HCT116 (cell line): ENCODE results near the gene TCOF1. TPM values are rescaled to one million over a fixed set of nuclear protein-coding genes. Genes with fewer than 3 reads are reported as not detected.

Experiments used
- ATAC-seq: fragments of 200-7000 bp; cut with Tn5 transposase; 2 replicates; pipeline ENCODE4 v1.9.1; 2020; ENCODE audit warnings: mild to moderate bottlenecking, moderate library complexity
- BruUV-seq: library from RNA; stranded (reverse); fragments of 400-500 nt; replicated peaks from 2 replicates; lab custom pipeline; 2021; lab: Mats Ljungman, UMichigan
- CTCF ChIA-PET: fragments of 300-600 bp; sonication (Branson Sonifier 250); formaldehyde crosslinking; loops from one replicate; lab custom pipeline; 2021; ENCODE audit warnings: antibody characterized with exemption; lab: Charles Lee
- POLR2A ChIA-PET: fragments of 300-600, 350-600 bp; sonication (Branson Sonifier 250); formaldehyde crosslinking; loops from one replicate; lab custom pipeline; 2021; ENCODE audit warnings: antibody characterized with exemption; lab: Charles Lee
- RAD21 ChIA-PET, 2 experiments: fragments of 300-600 bp; sonication (Branson Sonifier 250); formaldehyde crosslinking; loops; one replicate each; lab custom pipeline; 2023; ENCODE audit warnings: low total read pairs in 2 of 2; ENCODE audit not compliant: uncharacterized antibody in 2 of 2, unreplicated experiment in 2 of 2, low non-redundant PET in 1 of 2; lab: Charles Lee
- DNase-seq: peaks from one replicate; pipeline ENCODE4 v3.0.0-alpha.2; 2010; ENCODE audit warnings: low read depth, low spot score
- H2AFZ ChIP-seq: fragments of 200-600 bp; shearing (Covaris generic), sonication (generic); 2 replicates; pipeline ENCODE4 v1.6.1; 2017; ENCODE audit warnings: low read depth, mixed run types, mixed read lengths, antibody characterized with exemption, low read length; ENCODE audit not compliant: poor library complexity, severe bottlenecking
- H3K27ac ChIP-seq: 2 replicates; pipeline ENCODE4 v1.5.1; 2012; ENCODE audit warnings: low read depth, low read length
- H3K27me3 ChIP-seq: fragments of 200-600 bp; sonication (generic); 2 replicates; pipeline ENCODE4 v1.6.1; 2016; ENCODE audit warnings: mixed run types, low read length, mixed read lengths; ENCODE audit not compliant: insufficient read depth
- H3K36me3 ChIP-seq, 2 experiments: fragments of 200-500 bp in 1 of 2; fragments of 200-600 bp in 1 of 2; sonication (Bioruptor generic) in 1 of 2; sonication (generic) in 1 of 2; 2 replicates each; pipeline versions ENCODE4 v1.5.1 to v1.6.1; 2014 to 2016; ENCODE audit warnings: low read length in 2 of 2, inconsistent platforms in 1 of 2, mixed read lengths in 1 of 2, mixed run types in 1 of 2; ENCODE audit not compliant: insufficient read depth in 2 of 2, control insufficient read depth in 1 of 2
- H3K4me1 ChIP-seq, 2 experiments: fragments of 200-600 bp in 1 of 2; sonication (generic) in 1 of 2; 2 replicates each; pipeline versions ENCODE4 v1.5.1 to v1.6.1; 2012 to 2017; ENCODE audit warnings: low read length in 2 of 2, inconsistent platforms in 1 of 2, mild to moderate bottlenecking in 1 of 2, mixed read lengths in 1 of 2, mixed run types in 1 of 2, moderate library complexity in 1 of 2; ENCODE audit not compliant: insufficient read depth in 2 of 2, control insufficient read depth in 1 of 2
- H3K4me2 ChIP-seq: fragments of 200-600 bp; sonication (generic); 2 replicates; pipeline ENCODE4 v1.6.1; 2017; ENCODE audit warnings: mixed run types, low read length, mixed read lengths
- H3K4me3 ChIP-seq, 2 experiments: fragments of 200-600 bp in 1 of 2; sonication (generic) in 1 of 2; replicated peaks in 1 of 2; 2 replicates each; pipeline ENCODE4 v1.5.1; 2011 to 2016; ENCODE audit warnings: low read length in 2 of 2, control low read depth in 1 of 2, low read depth in 1 of 2, mild to moderate bottlenecking in 1 of 2, mixed read lengths in 1 of 2, mixed run types in 1 of 2
- H3K79me2 ChIP-seq: fragments of 200-600 bp; sonication (generic); 2 replicates; pipeline ENCODE4 v1.6.1; 2017; ENCODE audit warnings: mild to moderate bottlenecking, mixed run types, low read length, moderate library complexity, mixed read lengths; ENCODE audit not compliant: insufficient read depth
- H3K9ac ChIP-seq: fragments of 200-600 bp; sonication (generic); 2 replicates; pipeline ENCODE4 v1.6.1; 2016; ENCODE audit warnings: low read length, mixed read lengths
- H3K9me2 ChIP-seq: fragments of 200-600 bp; sonication (generic), shearing (Covaris generic); 2 replicates; pipeline ENCODE4 v1.6.1; 2017; ENCODE audit warnings: mixed run types, mild to moderate bottlenecking, moderate library complexity; ENCODE audit not compliant: insufficient read depth
- H3K9me3 ChIP-seq, 2 experiments: fragments of 200-500 bp in 1 of 2; fragments of 200-600 bp in 1 of 2; sonication (Bioruptor generic) in 1 of 2; sonication (generic) in 1 of 2; 2 replicates each; pipeline ENCODE4 v1.6.1; 2014 to 2017; ENCODE audit warnings: low read length in 2 of 2, mixed read lengths in 2 of 2, inconsistent platforms in 1 of 2, low read depth in 1 of 2, mild to moderate bottlenecking in 1 of 2, mixed run types in 1 of 2, moderate library complexity in 1 of 2; ENCODE audit not compliant: control insufficient read depth in 1 of 2, insufficient read depth in 1 of 2
- H4K20me1 ChIP-seq: fragments of 200-600 bp; sonication (generic), shearing (Covaris generic); 2 replicates; pipeline ENCODE4 v1.6.1; 2017; ENCODE audit warnings: mixed run types, mild to moderate bottlenecking, moderate library complexity; ENCODE audit not compliant: insufficient read depth
- CBX3 ChIP-seq: IDR thresholded peaks from 2 replicates; pipeline ENCODE4 v1.6.1; 2012; ENCODE audit warnings: low read depth
- POLR2A ChIP-seq: IDR thresholded peaks from 2 replicates; pipeline ENCODE4 v1.7.0; 2011; ENCODE audit warnings: borderline replicate concordance; ENCODE audit not compliant: insufficient read depth, insufficient read length; ENCODE audit errors: extremely low read depth
- RAD21 ChIP-seq: IDR thresholded peaks from 2 replicates; pipeline ENCODE4 v1.6.1; 2012; ENCODE audit warnings: low read depth, mild to moderate bottlenecking
- SIN3A ChIP-seq: IDR thresholded peaks from 2 replicates; pipeline ENCODE4 v1.6.1; 2012; ENCODE audit warnings: low read depth
- SP1 ChIP-seq: IDR thresholded peaks from 2 replicates; pipeline ENCODE4 v1.6.1; 2012; ENCODE audit warnings: low read depth
- SRF ChIP-seq: IDR thresholded peaks from 2 replicates; pipeline ENCODE4 v1.6.1; 2012; ENCODE audit warnings: low read depth
- YY1 ChIP-seq: IDR thresholded peaks from 2 replicates; pipeline ENCODE4 v1.6.1; 2011; ENCODE audit warnings: low read length, low read depth, moderate library complexity, mild to moderate bottlenecking; ENCODE audit not compliant: insufficient replicate concordance; ENCODE audit errors: extremely low read depth
- ZFX ChIP-seq: fragments of 450-650 bp; IDR thresholded peaks from 2 replicates; pipeline ENCODE4 v1.6.1; 2017
- intact Hi-C: fragments of 100-400 bp; cut with micrococcal nuclease; formaldehyde crosslinking; loops from 2 replicates; pipeline ENCODE4 v1.10.0; 2022
- total RNA-seq: library from RNA; stranded (reverse); gene quantifications from one replicate; pipeline ENCODE4 v1.2.1, GENCODE V29; 2021; ENCODE audit not compliant: unreplicated experiment
- TF ChIP-seq, protein P1 (sequence below): IDR thresholded peaks from 2 replicates; pipeline ENCODE4 v1.6.1; 2011; ENCODE audit warnings: mild to moderate bottlenecking, low read length, moderate library complexity; ENCODE audit not compliant: insufficient replicate concordance; ENCODE audit errors: extremely low read depth
- TF ChIP-seq, protein P2 (sequence below): IDR thresholded peaks from 2 replicates; pipeline ENCODE4 v1.6.1; 2012
- TF ChIP-seq, protein P3 (sequence below): IDR thresholded peaks from 2 replicates; pipeline ENCODE4 v1.6.1; 2012

TCOF1 gene
- total RNA-seq, 1 experiment from 2014 or later, result 94.7 TPM

DNA sequence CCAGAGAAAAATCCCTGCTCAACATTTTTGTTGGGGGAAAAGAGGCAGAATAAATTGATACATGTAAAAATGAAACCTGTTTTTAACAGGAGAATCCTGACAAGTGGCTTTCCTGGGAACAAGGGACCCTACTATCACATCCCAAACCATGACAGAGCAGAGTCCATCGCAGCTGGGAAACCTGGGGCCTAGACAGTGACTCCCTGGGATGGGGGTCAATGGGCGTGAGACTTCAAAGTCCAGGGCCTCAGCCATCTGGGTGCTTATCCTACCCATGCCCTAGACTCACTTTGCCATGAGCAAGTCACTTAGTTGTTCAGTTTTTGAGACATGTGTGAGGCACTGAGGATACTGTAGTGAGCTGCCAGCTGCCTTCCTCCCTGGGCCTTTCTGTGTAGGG is 5.7 kb downstream of the TCOF1 start:
- ATAC-seq, result no peak
- RAD21 ChIA-PET, result no interaction called here
- no peak overlapping the region for H2AFZ ChIP-seq
- CTCF ChIA-PET, result interaction anchor here (1.3 kb wide), 1 partner anchor 14 kb away, joined by 5 read pairs; no protein-coding TSS in a partner anchor
- POLR2A ChIA-PET, result no interaction called here
- TF ChIP-seq RAD21, result no peak
- TF ChIP-seq SP1, result no peak
- no peak for TF ChIP-seq ZFX
- TF ChIP-seq SIN3A, result no peak
- TF ChIP-seq CBX3, result no peak
- TF ChIP-seq, protein P1, sequence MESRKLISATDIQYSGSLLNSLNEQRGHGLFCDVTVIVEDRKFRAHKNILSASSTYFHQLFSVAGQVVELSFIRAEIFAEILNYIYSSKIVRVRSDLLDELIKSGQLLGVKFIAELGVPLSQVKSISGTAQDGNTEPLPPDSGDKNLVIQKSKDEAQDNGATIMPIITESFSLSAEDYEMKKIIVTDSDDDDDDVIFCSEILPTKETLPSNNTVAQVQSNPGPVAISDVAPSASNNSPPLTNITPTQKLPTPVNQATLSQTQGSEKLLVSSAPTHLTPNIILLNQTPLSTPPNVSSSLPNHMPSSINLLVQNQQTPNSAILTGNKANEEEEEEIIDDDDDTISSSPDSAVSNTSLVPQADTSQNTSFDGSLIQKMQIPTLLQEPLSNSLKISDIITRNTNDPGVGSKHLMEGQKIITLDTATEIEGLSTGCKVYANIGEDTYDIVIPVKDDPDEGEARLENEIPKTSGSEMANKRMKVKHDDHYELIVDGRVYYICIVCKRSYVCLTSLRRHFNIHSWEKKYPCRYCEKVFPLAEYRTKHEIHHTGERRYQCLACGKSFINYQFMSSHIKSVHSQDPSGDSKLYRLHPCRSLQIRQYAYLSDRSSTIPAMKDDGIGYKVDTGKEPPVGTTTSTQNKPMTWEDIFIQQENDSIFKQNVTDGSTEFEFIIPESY, result no peak
- TF ChIP-seq SRF, result no peak
- no peak for TF ChIP-seq YY1
- no peak for DNase-seq
- H3K79me2 ChIP-seq, result peaks cover 80% of the 10 kb centered on the region
- no peak overlapping the region for H3K4me2 ChIP-seq
- no peak overlapping the region for H3K9ac ChIP-seq
- peaks cover 45 to 69% of the 10 kb centered on the region in 2 experiments for H3K36me3 ChIP-seq
- no TSS peak for BruUV-seq
- no peaks in the 10 kb centered on the region for H3K9me2 ChIP-seq
- peaks cover 0 to 9% of the 10 kb centered on the region in 2 experiments; a peak in 1 of 4 replicates for H3K4me1 ChIP-seq
- H3K4me3 ChIP-seq, result no peak overlapping the region
- H3K9me3 ChIP-seq, result no peaks in the 10 kb centered on the region
- no peak overlapping the region for H3K27ac ChIP-seq
- intact Hi-C loops, result no loop called here
- no peaks in the 10 kb centered on the region for H3K27me3 ChIP-seq
- no peaks in the 10 kb centered on the region for H4K20me1 ChIP-seq

DNA sequence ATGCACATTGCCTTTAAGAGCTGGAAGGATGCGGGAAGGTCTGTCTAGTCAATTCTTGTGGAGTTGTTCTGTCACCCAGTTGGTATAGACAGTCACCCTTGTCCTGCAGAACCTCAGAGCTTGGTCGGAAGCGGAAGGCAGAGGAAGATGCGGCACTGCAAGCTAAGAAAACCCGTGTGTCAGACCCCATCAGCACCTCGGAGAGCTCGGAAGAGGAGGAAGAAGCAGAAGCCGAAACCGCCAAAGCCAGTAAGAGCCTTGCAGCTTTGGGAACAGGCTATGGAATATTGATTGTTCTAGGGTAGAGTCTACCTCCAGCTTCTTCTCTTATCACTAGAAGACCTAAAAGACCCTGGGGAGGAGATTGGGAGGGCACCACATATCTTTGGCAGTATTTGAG is 6.5 kb downstream of the TCOF1 start:
- H3K9me3 ChIP-seq, result no peaks in the 10 kb centered on the region
- H4K20me1 ChIP-seq, result no peaks in the 10 kb centered on the region
- CTCF ChIA-PET, result no interaction called here
- peaks cover 52 to 78% of the 10 kb centered on the region in 2 experiments for H3K36me3 ChIP-seq
- intact Hi-C loops, result no loop called here
- no peak overlapping the region for H3K27ac ChIP-seq
- H3K4me2 ChIP-seq, result no peak overlapping the region
- DNase-seq, result no peak
- RAD21 ChIA-PET, result no interaction called here
- no peak overlapping the region for H2AFZ ChIP-seq
- no peak overlapping the region for H3K9ac ChIP-seq
- no TSS peak for BruUV-seq
- peaks cover 0 to 1% of the 10 kb centered on the region in 2 experiments; a peak in 1 of 4 replicates for H3K4me1 ChIP-seq
- POLR2A ChIA-PET, result no interaction called here
- ATAC-seq, result no peak
- no peaks in the 10 kb centered on the region for H3K27me3 ChIP-seq
- TF ChIP-seq ZFX (no peak), YY1 (no peak), SRF (no peak), POLR2A (no peak)
- TF ChIP-seq, protein P2, sequence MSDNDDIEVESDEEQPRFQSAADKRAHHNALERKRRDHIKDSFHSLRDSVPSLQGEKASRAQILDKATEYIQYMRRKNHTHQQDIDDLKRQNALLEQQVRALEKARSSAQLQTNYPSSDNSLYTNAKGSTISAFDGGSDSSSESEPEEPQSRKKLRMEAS, result no peak
- TF ChIP-seq, protein P3, sequence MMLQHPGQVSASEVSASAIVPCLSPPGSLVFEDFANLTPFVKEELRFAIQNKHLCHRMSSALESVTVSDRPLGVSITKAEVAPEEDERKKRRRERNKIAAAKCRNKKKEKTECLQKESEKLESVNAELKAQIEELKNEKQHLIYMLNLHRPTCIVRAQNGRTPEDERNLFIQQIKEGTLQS, result no peak
- H3K4me3 ChIP-seq, result no peak overlapping the region
- H3K9me2 ChIP-seq, result no peaks in the 10 kb centered on the region
- peaks cover 74% of the 10 kb centered on the region for H3K79me2 ChIP-seq
